ENCODE measurements around the gene CCL28. TPM values are rescaled to one million over a fixed set of nuclear protein-coding genes. Genes with fewer than 3 reads are reported as not detected.

CCL28 gene
- total RNA-seq, 1 experiment from 2014 or later, result 2.2 TPM

DNA sequence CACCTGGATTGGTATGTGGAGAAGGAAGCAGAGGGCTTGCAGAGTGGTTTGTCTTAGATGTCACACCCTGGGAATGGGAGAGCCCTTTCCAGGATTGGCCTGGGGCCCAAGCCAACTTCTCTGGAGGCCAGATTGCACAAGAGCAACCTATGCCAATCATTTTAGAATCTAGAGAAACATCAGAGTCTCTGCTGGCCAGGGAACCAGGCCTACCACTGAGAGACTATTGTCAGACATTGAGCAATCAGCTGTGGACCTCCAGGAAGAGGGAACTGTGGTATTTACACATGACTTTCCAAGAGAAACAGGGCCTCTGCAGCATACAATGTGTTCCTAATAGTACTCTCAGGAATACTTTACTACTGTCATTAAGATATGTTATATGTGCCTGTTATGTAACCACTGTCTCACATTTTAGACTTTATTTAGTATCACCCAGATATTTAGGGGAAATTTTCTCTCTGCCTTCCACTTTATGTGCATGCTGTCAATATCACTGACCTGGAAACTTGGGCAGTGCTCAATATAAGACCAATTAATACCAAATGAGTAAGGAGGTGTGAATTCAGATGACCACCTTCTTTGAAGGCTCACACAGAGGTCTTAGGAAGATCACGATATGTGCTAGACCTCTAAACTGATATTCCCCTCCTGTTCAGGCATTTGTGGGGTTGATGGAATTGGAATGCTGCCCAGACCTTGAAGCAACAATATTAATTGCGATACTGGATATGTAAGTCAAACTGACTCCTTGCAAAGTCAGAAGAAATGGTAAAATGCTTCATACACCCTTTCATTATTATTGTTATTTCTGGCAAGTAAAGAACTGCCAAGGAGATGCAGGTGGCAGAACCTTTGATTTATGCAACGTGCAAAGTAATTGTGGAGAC is 20.5 kb upstream of the CCL28 start:
- Histone ChIP-seq H3F3A (ENCODE audit: insufficient read depth, low read depth) (peaks cover 35% of the 10 kb centered on the region), H3K27me3 (ENCODE audit: insufficient read depth, low read depth) (no peaks in the 10 kb centered on the region), H4K20me1 (ENCODE audit: insufficient read depth) (no peaks in the 10 kb centered on the region), H2AFZ (no peak overlapping the region), H3K27ac (peak overlapping the region; percentile 69), H3K4me2 (peak overlapping the region; percentile 37), H3K36me3 (ENCODE audit: low read depth) (no peaks in the 10 kb centered on the region), H3K79me2 (ENCODE audit: low read depth) (no peaks in the 10 kb centered on the region), H3K4me3 (no peak overlapping the region), H3K9me2 (ENCODE audit: insufficient read depth) (no peaks in the 10 kb centered on the region), H3K4me1 (replicated peaks; ENCODE audit: insufficient read depth) (peaks cover 45% of the 10 kb centered on the region), H3K9me3 (ENCODE audit: insufficient read depth, low read depth) (peaks cover 6% of the 10 kb centered on the region; the same call in 1 of the 2 replicates)
- BruUV-seq (replicated peaks), result no TSS peak
- DNase-seq, result peak; percentile 98 to 99
- CTCF ChIA-PET, result no interaction called here
- TF ChIP-seq, protein P1, sequence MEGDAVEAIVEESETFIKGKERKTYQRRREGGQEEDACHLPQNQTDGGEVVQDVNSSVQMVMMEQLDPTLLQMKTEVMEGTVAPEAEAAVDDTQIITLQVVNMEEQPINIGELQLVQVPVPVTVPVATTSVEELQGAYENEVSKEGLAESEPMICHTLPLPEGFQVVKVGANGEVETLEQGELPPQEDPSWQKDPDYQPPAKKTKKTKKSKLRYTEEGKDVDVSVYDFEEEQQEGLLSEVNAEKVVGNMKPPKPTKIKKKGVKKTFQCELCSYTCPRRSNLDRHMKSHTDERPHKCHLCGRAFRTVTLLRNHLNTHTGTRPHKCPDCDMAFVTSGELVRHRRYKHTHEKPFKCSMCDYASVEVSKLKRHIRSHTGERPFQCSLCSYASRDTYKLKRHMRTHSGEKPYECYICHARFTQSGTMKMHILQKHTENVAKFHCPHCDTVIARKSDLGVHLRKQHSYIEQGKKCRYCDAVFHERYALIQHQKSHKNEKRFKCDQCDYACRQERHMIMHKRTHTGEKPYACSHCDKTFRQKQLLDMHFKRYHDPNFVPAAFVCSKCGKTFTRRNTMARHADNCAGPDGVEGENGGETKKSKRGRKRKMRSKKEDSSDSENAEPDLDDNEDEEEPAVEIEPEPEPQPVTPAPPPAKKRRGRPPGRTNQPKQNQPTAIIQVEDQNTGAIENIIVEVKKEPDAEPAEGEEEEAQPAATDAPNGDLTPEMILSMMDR (conservative IDR thresholded peaks at IDR 0.05), result no peak
- TF ChIP-seq EZH2 (IDR thresholded peaks at IDR 0.05; ENCODE audit: low read depth), result no peak
- intact Hi-C loops (cut with micrococcal nuclease; ENCODE audit: unreplicated experiment), result loop anchor here (1.0 to 5.0 kb wide), 6 partner anchors 10 to 310 kb away; partner anchors contain the start of genes HMGCS1, PAIP1, TMEM267 and ZNF131
- POLR2A ChIA-PET (ENCODE audit: unreplicated experiment), result interaction anchor here (0.5 to 1.0 kb wide), 3 partner anchors 51 to 82 kb away, joined by 3 to 5 read pairs (median 5); partner anchors contain the start of genes C5orf34 and TMEM267

DNA sequence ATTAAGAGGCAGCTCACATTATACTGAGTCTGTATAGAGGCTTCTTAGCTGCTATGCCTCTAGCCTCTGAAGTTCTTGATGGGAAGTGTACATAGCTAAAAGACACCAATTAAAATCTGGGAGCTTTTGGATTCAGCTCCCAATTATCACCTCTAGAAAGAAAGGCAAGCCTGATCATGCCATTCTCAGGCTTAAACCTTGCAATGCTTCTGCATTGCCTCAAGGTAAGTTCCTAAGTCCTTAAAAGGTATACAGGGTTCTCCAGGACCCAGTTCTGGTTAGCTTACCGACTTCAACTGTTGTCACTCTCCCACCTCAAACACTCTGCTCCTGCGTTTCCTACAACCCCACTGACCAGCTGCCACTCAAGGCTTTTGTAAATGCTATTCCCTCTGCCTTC is 17.5 kb upstream of the CCL28 start:
- Histone ChIP-seq H3F3A (ENCODE audit: insufficient read depth, low read depth) (peaks cover 58% of the 10 kb centered on the region), H3K27me3 (ENCODE audit: insufficient read depth, low read depth) (no peaks in the 10 kb centered on the region), H2AFZ (no peak overlapping the region), H3K9me3 (ENCODE audit: insufficient read depth, low read depth) (no peaks in the 10 kb centered on the region), H3K4me3 (no peak overlapping the region), H4K20me1 (ENCODE audit: insufficient read depth) (no peaks in the 10 kb centered on the region), H3K27ac (no peak overlapping the region), H3K4me2 (no peak overlapping the region), H3K9me2 (ENCODE audit: insufficient read depth) (no peaks in the 10 kb centered on the region), H3K36me3 (ENCODE audit: low read depth) (no peaks in the 10 kb centered on the region), H3K4me1 (replicated peaks; ENCODE audit: insufficient read depth) (peaks cover 71% of the 10 kb centered on the region), H3K79me2 (ENCODE audit: low read depth) (no peaks in the 10 kb centered on the region)
- intact Hi-C loops (cut with micrococcal nuclease; ENCODE audit: unreplicated experiment), result loop anchor here (5.0 kb wide), 3 partner anchors 128 to 477 kb away; partner anchors contain the start of genes PAIP1 and ZNF131
- ChIA-PET POLR2A (ENCODE audit: unreplicated experiment) (interaction anchor here (0.7 kb wide), 2 partner anchors 54 to 116 kb away, joined by 4 read pairs; partner anchors contain the start of gene TMEM267), CTCF (interaction anchor here (0.5 to 1.4 kb wide), 2 partner anchors 40 to 126 kb away, joined by 4 read pairs; no protein-coding TSS in a partner anchor)
- BruUV-seq (replicated peaks), result no TSS peak
- no peak for TF ChIP-seq EZH2 (IDR thresholded peaks at IDR 0.05; ENCODE audit: low read depth)
- TF ChIP-seq, protein P1 (conservative IDR thresholded peaks at IDR 0.05), result no peak
- DNase-seq, result no peak

DNA sequence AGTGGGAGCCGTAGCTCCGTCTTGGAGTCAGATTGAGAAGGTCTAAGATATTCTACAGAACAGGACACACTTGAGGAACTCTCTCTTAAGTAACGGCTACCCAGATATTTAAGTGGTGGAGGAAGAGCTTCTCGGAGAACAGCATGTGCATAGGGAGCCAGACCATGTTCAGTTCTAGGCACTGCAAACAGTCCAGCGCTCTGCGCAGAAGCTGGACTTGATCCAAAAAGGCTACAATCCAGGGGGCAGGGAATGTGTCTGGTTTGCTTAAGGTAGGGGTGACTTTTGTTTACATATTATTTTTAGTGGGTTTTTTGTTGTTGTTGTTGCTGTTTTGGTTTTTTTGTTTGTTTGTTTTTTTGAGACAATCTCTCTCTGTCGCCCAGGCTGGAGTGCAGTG is 16.8 kb upstream of the CCL28 start:
- Histone ChIP-seq H2AFZ (no peak overlapping the region), H3K27ac (0 out of 2 replicates have a peak overlapping the region, but pooled peaks have one; percentile 6), H4K20me1 (ENCODE audit: insufficient read depth) (no peaks in the 10 kb centered on the region), H3K27me3 (ENCODE audit: insufficient read depth, low read depth) (no peaks in the 10 kb centered on the region), H3K4me3 (no peak overlapping the region), H3F3A (ENCODE audit: insufficient read depth, low read depth) (peaks cover 58% of the 10 kb centered on the region), H3K79me2 (ENCODE audit: low read depth) (no peaks in the 10 kb centered on the region), H3K36me3 (ENCODE audit: low read depth) (no peaks in the 10 kb centered on the region), H3K4me2 (no peak overlapping the region), H3K9me2 (ENCODE audit: insufficient read depth) (no peaks in the 10 kb centered on the region), H3K4me1 (replicated peaks; ENCODE audit: insufficient read depth) (peaks cover 69% of the 10 kb centered on the region), H3K9me3 (ENCODE audit: insufficient read depth, low read depth) (no peaks in the 10 kb centered on the region)
- intact Hi-C loops (cut with micrococcal nuclease; ENCODE audit: unreplicated experiment), result loop anchor here (5.0 kb wide), 1 partner anchor 477 kb away; no protein-coding TSS in a partner anchor
- no peak for DNase-seq
- CTCF ChIA-PET, result interaction anchor here (1.4 kb wide), 1 partner anchor 40 kb away, joined by 4 read pairs; no protein-coding TSS in a partner anchor
- no TSS peak for BruUV-seq (replicated peaks)
- TF ChIP-seq EZH2 (IDR thresholded peaks at IDR 0.05; ENCODE audit: low read depth), result no peak
- TF ChIP-seq, protein P1 (conservative IDR thresholded peaks at IDR 0.05), result no peak
- POLR2A ChIA-PET (ENCODE audit: unreplicated experiment), result interaction anchor here (0.7 kb wide), 2 partner anchors 55 to 115 kb away, joined by 4 read pairs; partner anchors contain the start of gene TMEM267
